IMR-90 (cell line): ENCODE measurements around the gene FUT9. TPM values are rescaled to one million over a fixed set of nuclear protein-coding genes. Genes with fewer than 3 reads are reported as not detected.

Experiments used
- ATAC-seq: fragments of 200-7000 bp; cut with Tn5 transposase; 2 replicates; pipeline ENCODE4 v1.9.1; 2020; ENCODE audit warnings: low read depth, mild to moderate bottlenecking, moderate library complexity
- BruUV-seq: library from RNA; stranded (reverse); fragments of 400-500 nt; replicated peaks from 2 replicates; lab custom pipeline; 2021; lab: Mats Ljungman, UMichigan
- CTCF ChIA-PET: fragments of 300-600 bp; formaldehyde crosslinking; extraction: SDS; loops from one replicate; lab custom pipeline; 2021; ENCODE audit warnings: antibody characterized with exemption; lab: Yijun Ruan, JAX
- POLR2A ChIA-PET: fragments of 300-600 bp; sonication (Branson Sonifier 250); formaldehyde crosslinking; loops from one replicate; lab custom pipeline; 2022; ENCODE audit warnings: antibody characterized with exemption; ENCODE audit not compliant: unreplicated experiment; lab: Charles Lee
- DNase-seq: peaks from one replicate; pipeline ENCODE4 v3.0.0; 2013
- H2AFZ ChIP-seq: replicated peaks from 2 replicates; pipeline ENCODE3; 2013; ENCODE audit warnings: low read length, mild to moderate bottlenecking; ENCODE audit not compliant: poor library complexity
- H2AK5ac ChIP-seq: 2 replicates; pipeline ENCODE4 v1.6.1; 2013; ENCODE audit warnings: low read depth, low read length, inconsistent platforms
- H2AK9ac ChIP-seq: replicated peaks from 2 replicates; pipeline ENCODE3; 2013; ENCODE audit warnings: mild to moderate bottlenecking, low read depth, low read length, moderate library complexity; ENCODE audit not compliant: poor library complexity
- H2BK120ac ChIP-seq: 2 replicates; pipeline ENCODE4 v1.6.1; 2013; ENCODE audit warnings: low read depth, low read length, inconsistent platforms
- H2BK15ac ChIP-seq: 3 replicates; pipeline ENCODE4 v1.6.1; 2013; ENCODE audit warnings: low read depth, low read length, inconsistent platforms
- H2BK20ac ChIP-seq: 2 replicates; pipeline ENCODE4 v1.6.1; 2013; ENCODE audit warnings: low read depth, mild to moderate bottlenecking, inconsistent platforms, low read length, moderate library complexity
- H2BK5ac ChIP-seq: 2 replicates; pipeline ENCODE4 v1.6.1; 2013; ENCODE audit warnings: mild to moderate bottlenecking, low read depth, low read length, inconsistent platforms; ENCODE audit not compliant: poor library complexity, severe bottlenecking
- H3K14ac ChIP-seq: replicated peaks from 2 replicates; pipeline ENCODE4 v1.6.1; 2013; ENCODE audit warnings: low read depth, low read length, inconsistent platforms
- H3K18ac ChIP-seq: 2 replicates; pipeline ENCODE4 v1.6.1; 2013; ENCODE audit warnings: low read depth, low read length, control low read depth
- H3K23ac ChIP-seq: 2 replicates; pipeline ENCODE4 v1.6.1; 2013; ENCODE audit warnings: low read depth, low read length, inconsistent platforms
- H3K27ac ChIP-seq: 2 replicates; pipeline ENCODE4 v1.5.1; 2013; ENCODE audit warnings: mild to moderate bottlenecking, control low read depth, low read length; ENCODE audit not compliant: insufficient read depth
- H3K27me3 ChIP-seq: 2 replicates; pipeline ENCODE4 v1.6.1; 2013; ENCODE audit warnings: low read length; ENCODE audit not compliant: control insufficient read depth, insufficient read depth
- H3K36me3 ChIP-seq: 2 replicates; pipeline ENCODE4 v1.6.1; 2013; ENCODE audit warnings: low read length, mixed read lengths; ENCODE audit not compliant: control insufficient read depth, insufficient read depth
- H3K4ac ChIP-seq: 2 replicates; pipeline ENCODE4 v1.6.1; 2013; ENCODE audit warnings: low read depth, low read length, inconsistent platforms
- H3K4me1 ChIP-seq: 2 replicates; pipeline ENCODE4 v1.6.1; 2013; ENCODE audit warnings: low read length, mixed read lengths; ENCODE audit not compliant: control insufficient read depth, insufficient read depth
- H3K4me2 ChIP-seq: 2 replicates; pipeline ENCODE4 v1.6.1; 2013; ENCODE audit warnings: low read depth, mild to moderate bottlenecking, control low read depth, low read length, moderate library complexity
- H3K4me3 ChIP-seq: 2 replicates; pipeline ENCODE4 v1.5.1; 2013; ENCODE audit warnings: low read depth, mild to moderate bottlenecking, control low read depth, low read length, moderate library complexity; ENCODE audit not compliant: insufficient read depth
- H3K56ac ChIP-seq: 2 replicates; pipeline ENCODE4 v1.6.1; 2013; ENCODE audit warnings: low read length, inconsistent platforms; ENCODE audit not compliant: insufficient read depth; ENCODE audit errors: extremely low read depth
- H3K79me1 ChIP-seq, 2 experiments: 2 replicates each; pipeline ENCODE4 v1.6.1; 2013; ENCODE audit warnings: low read length in 2 of 2, inconsistent platforms in 1 of 2, low read depth in 1 of 2
- H3K9ac ChIP-seq: 2 replicates; pipeline ENCODE4 v1.6.1; 2013; ENCODE audit warnings: low read depth, low read length, control low read depth
- H3K9me1 ChIP-seq: 2 replicates; pipeline ENCODE4 v1.6.1; 2013; ENCODE audit warnings: low read length, inconsistent platforms; ENCODE audit not compliant: insufficient read depth
- H3K9me3 ChIP-seq: 2 replicates; pipeline ENCODE4 v1.6.1; 2013; ENCODE audit warnings: low read length; ENCODE audit not compliant: control insufficient read depth, insufficient read depth
- H4K20me1 ChIP-seq: 2 replicates; pipeline ENCODE4 v1.6.1; 2013; ENCODE audit warnings: low read length, inconsistent platforms; ENCODE audit not compliant: insufficient read depth
- H4K5ac ChIP-seq: 2 replicates; pipeline ENCODE4 v1.6.1; 2013; ENCODE audit warnings: mild to moderate bottlenecking, low read depth, low read length, control low read depth
- H4K8ac ChIP-seq, 2 experiments: 2 replicates each; pipeline ENCODE4 v1.6.1; 2013; ENCODE audit warnings: low read depth in 2 of 2, low read length in 2 of 2, control low read depth in 1 of 2, inconsistent platforms in 1 of 2
- H4K91ac ChIP-seq: 2 replicates; pipeline ENCODE4 v1.6.1; 2013; ENCODE audit warnings: low read depth, low read length, inconsistent platforms; ENCODE audit not compliant: insufficient read depth
- BHLHE40 ChIP-seq: fragments of 150-350 bp; IDR thresholded peaks from 2 replicates; pipeline ENCODE4 v1.6.1; 2016; ENCODE audit warnings: mild to moderate bottlenecking, low read depth, low read length
- CEBPB ChIP-seq: IDR thresholded peaks from 2 replicates; pipeline ENCODE4 v1.6.1; 2012; ENCODE audit warnings: low read depth, low read length, improper control_type of control experiment
- CHD1 ChIP-seq: IDR thresholded peaks from 2 replicates; pipeline ENCODE4 v1.6.1; 2012; ENCODE audit warnings: low read depth, low read length, improper control_type of control experiment
- FOS ChIP-seq: fragments of 150-350 bp; IDR thresholded peaks from 2 replicates; pipeline ENCODE4 v1.6.1; 2016; ENCODE audit warnings: low read depth, low read length
- MAFK ChIP-seq: IDR thresholded peaks from 2 replicates; pipeline ENCODE4 v1.6.1; 2012; ENCODE audit warnings: low read depth, low read length, improper control_type of control experiment
- MAZ ChIP-seq: IDR thresholded peaks from 2 replicates; pipeline ENCODE4 v1.6.1; 2012; ENCODE audit warnings: low read depth, mild to moderate bottlenecking, low read length, improper control_type of control experiment, moderate library complexity, borderline replicate concordance
- MXI1 ChIP-seq: IDR thresholded peaks from 2 replicates; pipeline ENCODE4 v1.6.1; 2012; ENCODE audit warnings: low read depth, mild to moderate bottlenecking, low read length, moderate library complexity, borderline replicate concordance
- NFE2L2 ChIP-seq: fragments of 150-350 bp; IDR thresholded peaks from 2 replicates; pipeline ENCODE4 v1.6.1; 2016; ENCODE audit warnings: low read depth, mild to moderate bottlenecking, low read length
- POLR2A ChIP-seq: IDR thresholded peaks from 2 replicates; pipeline ENCODE4 v1.6.1; 2012; ENCODE audit warnings: mild to moderate bottlenecking, low read depth, low read length
- RAD21 ChIP-seq: IDR thresholded peaks from 2 replicates; pipeline ENCODE4 v1.6.1; 2012; ENCODE audit warnings: low read length, improper control_type of control experiment
- RCOR1 ChIP-seq: IDR thresholded peaks from 2 replicates; pipeline ENCODE4 v1.6.1; 2012; ENCODE audit warnings: mild to moderate bottlenecking, low read length, improper control_type of control experiment; ENCODE audit not compliant: insufficient replicate concordance
- RFX5 ChIP-seq: IDR thresholded peaks from 2 replicates; pipeline ENCODE4 v1.8.0; 2012; ENCODE audit warnings: low read depth, mild to moderate bottlenecking, low read length, moderate library complexity
- SMC3 ChIP-seq: fragments of 150-350 bp; IDR thresholded peaks from 2 replicates; pipeline ENCODE4 v1.6.1; 2016; ENCODE audit warnings: low read depth, mild to moderate bottlenecking, antibody characterized with exemption, low read length, moderate library complexity
- WGBS, 2 experiments: methylation state at CpG; one replicate each; pipeline versions ENCODE4 v1.1.5 to v1.1.7; 2013; ENCODE audit warnings: missing lambda C conversion rate in 2 of 2; ENCODE audit not compliant: insufficient read length in 1 of 2; ENCODE audit errors: extremely low coverage in 2 of 2; 5-methylcytosine and 5-hydroxymethylcytosine counted together
- dilution Hi-C: fragments of 300-500 bp; cut with HindIII; formaldehyde crosslinking; loops from one replicate; pipeline ENCODE4 v1.14.3; 2018; ENCODE audit warnings: low sequenced_read_pairs; ENCODE audit not compliant: unreplicated experiment
- in situ Hi-C: fragments of 300-500 bp; cut with MboI; formaldehyde crosslinking; loops from 3 replicates; pipeline ENCODE4 v1.14.3; 2019; ENCODE audit warnings: low sequenced_read_pairs, inconsistent platforms, mixed read lengths
- intact Hi-C: fragments of 100-400 bp; cut with micrococcal nuclease; formaldehyde crosslinking; loops from 2 replicates; pipeline ENCODE4 v1.10.0; 2022
- polyA plus RNA-seq, 3 experiments: library from polyadenylated mRNA; depleted of rRNA; stranded (reverse); fragments of >200 nt; gene quantifications; 2 replicates each; pipeline ENCODE4 v1.2.3, GENCODE V29; 2012; ENCODE audit warnings: low replicate concordance in 1 of 3
- total RNA-seq: library from RNA; depleted of rRNA; stranded (reverse); fragments of >200 nt; gene quantifications from 2 replicates; pipeline ENCODE4 v1.2.3, GENCODE V29; 2012
- TF ChIP-seq, protein P1 (sequence below): fragments of 150-350 bp; IDR thresholded peaks from 2 replicates; pipeline ENCODE4 v1.6.1; 2016; ENCODE audit warnings: low read depth, mild to moderate bottlenecking, low read length, moderate library complexity, borderline replicate concordance
- TF ChIP-seq, protein P2 (sequence below): fragments of 150-350 bp; IDR thresholded peaks from 2 replicates; pipeline ENCODE4 v1.6.1; 2017; ENCODE audit warnings: mild to moderate bottlenecking, antibody characterized with exemption, low read length, low read depth

FUT9 gene
- total and polyA plus RNA-seq, 2 of the 4 experiments (the other 2 are of a cell fraction), result under 0.01 TPM; not detected in 1

GRCh38 chr6:96086745-96087144, 71.0 kb downstream of the FUT9 start:
- ChIA-PET POLR2A (no interaction called here), CTCF (interaction anchor here (0.6 kb wide), 1 partner anchor 437 kb away, joined by 3 read pairs; no protein-coding TSS in a partner anchor)
- Histone ChIP-seq H2AFZ (no peak overlapping the region), H3K27ac (no peak overlapping the region), H3K9ac (no peak overlapping the region), H3K36me3 (no peaks in the 10 kb centered on the region), H3K4ac (no peak overlapping the region), H3K14ac (no peak overlapping the region), H3K4me3 (no peak overlapping the region), H3K9me1 (no peaks in the 10 kb centered on the region), H2AK5ac (no peak overlapping the region), H3K23ac (no peak overlapping the region), H3K9me3 (peaks cover 4% of the 10 kb centered on the region; the same call in 1 of the 2 replicates), H4K20me1 (no peaks in the 10 kb centered on the region), H3K18ac (no peak overlapping the region), H3K79me1 (no peaks in the 10 kb centered on the region), H4K8ac (no peak overlapping the region), H2BK120ac (no peak overlapping the region), H3K27me3 (no peaks in the 10 kb centered on the region), H3K56ac (no peak overlapping the region), H4K91ac (no peak overlapping the region), H2AK9ac (no peak overlapping the region), H2BK20ac (no peak overlapping the region), H3K4me2 (no peak overlapping the region), H4K5ac (no peak overlapping the region), H2BK5ac (no peak overlapping the region), H2BK15ac (no peak overlapping the region), H3K4me1 (no peaks in the 10 kb centered on the region)
- ATAC-seq, result no peak
- no CpG with 5 or more reads among the region's 3 CpGs for WGBS, 2 experiments
- BruUV-seq, result no TSS peak
- TF ChIP-seq, protein P1, sequence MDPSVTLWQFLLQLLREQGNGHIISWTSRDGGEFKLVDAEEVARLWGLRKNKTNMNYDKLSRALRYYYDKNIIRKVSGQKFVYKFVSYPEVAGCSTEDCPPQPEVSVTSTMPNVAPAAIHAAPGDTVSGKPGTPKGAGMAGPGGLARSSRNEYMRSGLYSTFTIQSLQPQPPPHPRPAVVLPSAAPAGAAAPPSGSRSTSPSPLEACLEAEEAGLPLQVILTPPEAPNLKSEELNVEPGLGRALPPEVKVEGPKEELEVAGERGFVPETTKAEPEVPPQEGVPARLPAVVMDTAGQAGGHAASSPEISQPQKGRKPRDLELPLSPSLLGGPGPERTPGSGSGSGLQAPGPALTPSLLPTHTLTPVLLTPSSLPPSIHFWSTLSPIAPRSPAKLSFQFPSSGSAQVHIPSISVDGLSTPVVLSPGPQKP, result no peak
- TF ChIP-seq RFX5 (no peak), MAFK (no peak), CHD1 (no peak), MAZ (no peak), BHLHE40 (no peak), NFE2L2 (no peak), RCOR1 (no peak), POLR2A (no peak), CEBPB (no peak), MXI1 (no peak), FOS (no peak), SMC3 (no peak), RAD21 (no peak)
- TF ChIP-seq, protein P2, sequence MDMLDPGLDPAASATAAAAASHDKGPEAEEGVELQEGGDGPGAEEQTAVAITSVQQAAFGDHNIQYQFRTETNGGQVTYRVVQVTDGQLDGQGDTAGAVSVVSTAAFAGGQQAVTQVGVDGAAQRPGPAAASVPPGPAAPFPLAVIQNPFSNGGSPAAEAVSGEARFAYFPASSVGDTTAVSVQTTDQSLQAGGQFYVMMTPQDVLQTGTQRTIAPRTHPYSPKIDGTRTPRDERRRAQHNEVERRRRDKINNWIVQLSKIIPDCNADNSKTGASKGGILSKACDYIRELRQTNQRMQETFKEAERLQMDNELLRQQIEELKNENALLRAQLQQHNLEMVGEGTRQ, result no peak
- dilution Hi-C loops (no loop called here), in situ Hi-C loops (no loop called here), intact Hi-C loops (no loop called here)
- no peak for DNase-seq
